ENCODE data around the gene TBC1D8.

Gene TBC1D8

GRCh38 chr2:101151146-101151858 lies at the start of gene TBC1D8:
TSS of gene TBC1D8 (minus strand) at chr2:101151382. CDS start at chr2:101151253, 129 bp downstream.
- POLR2A ChIA-PET (ENCODE audit: low non-redundant PET) = interaction anchor here (0.6 to 1.3 kb wide), 3 partner anchors 31 to 542 kb away, joined by 3 to 4 read pairs (median 3); no protein-coding TSS in a partner anchor
- no peak for TF ChIP-seq CTCF (conservative IDR thresholded peaks at IDR 0.05; ENCODE audit: low read depth)
- peak; percentile 88 for DNase-seq (ENCODE audit: low spot score)
- CTCF ChIA-PET = interaction anchor here (0.7 to 4.7 kb wide), 6 partner anchors 30 to 139 kb away, joined by 3 to 30 read pairs (median 4); no protein-coding TSS in a partner anchor
- peak within 1 kb of the TSS; percentile 88 for H3K27ac ChIP-seq

GRCh38 chr2:101200676-101201075 lies 49.5 kb upstream of the TBC1D8 start:
- H3K27ac ChIP-seq = peak overlapping the region; percentile 76
- TF ChIP-seq CTCF (conservative IDR thresholded peaks at IDR 0.05; ENCODE audit: low read depth) = no peak
- DNase-seq (ENCODE audit: low spot score) = peak; percentile 61
- ChIA-PET POLR2A (ENCODE audit: low non-redundant PET) (no interaction called here), CTCF (no interaction called here)

- ChIA-PET POLR2A (ENCODE audit: low non-redundant PET) (no interaction called here), CTCF (interaction anchor here (0.6 kb wide), 1 partner anchor 496 kb away, joined by 3 read pairs; no protein-coding TSS in a partner anchor)
- DNase-seq (ENCODE audit: low spot score) = no peak
- H3K27ac ChIP-seq = peak overlapping the region; percentile 66
- TF ChIP-seq CTCF (conservative IDR thresholded peaks at IDR 0.05; ENCODE audit: low read depth) = no peak
Observed at GRCh38 chr2:101199251-101199791, 48.1 kb upstream of the TBC1D8 start.

- CTCF ChIA-PET = no interaction called here
- DNase-seq (ENCODE audit: low spot score) = no peak
- no peak for TF ChIP-seq CTCF (conservative IDR thresholded peaks at IDR 0.05; ENCODE audit: low read depth)
- H3K27ac ChIP-seq = no peak overlapping the region
- POLR2A ChIA-PET (ENCODE audit: low non-redundant PET) = no interaction called here
Observed at GRCh38 chr2:101197814-101198213, 46.6 kb upstream of the TBC1D8 start.

- POLR2A ChIA-PET (ENCODE audit: low non-redundant PET) = no interaction called here
- CTCF ChIA-PET = interaction anchor here (0.6 to 0.7 kb wide), 2 partner anchors 8 to 198 kb away, joined by 3 to 4 read pairs; no protein-coding TSS in a partner anchor
- no peak overlapping the region for H3K27ac ChIP-seq
- no peak for TF ChIP-seq CTCF (conservative IDR thresholded peaks at IDR 0.05; ENCODE audit: low read depth)
- no peak for DNase-seq (ENCODE audit: low spot score)
Observed at GRCh38 chr2:101197215-101197745, 46.1 kb upstream of the TBC1D8 start.

GRCh38 chr2:101195871-101196661 lies 44.9 kb upstream of the TBC1D8 start:
- TF ChIP-seq CTCF (conservative IDR thresholded peaks at IDR 0.05; ENCODE audit: low read depth) = no peak
- ChIA-PET POLR2A (ENCODE audit: low non-redundant PET) (no interaction called here), CTCF (interaction anchor here (0.7 kb wide), 1 partner anchor 160 kb away, joined by 3 read pairs; no protein-coding TSS in a partner anchor)
- H3K27ac ChIP-seq = no peak overlapping the region
- no peak for DNase-seq (ENCODE audit: low spot score)
